Stomach smooth muscle (tissue), 2 donors: ENCODE measurements around the gene ATXN1.
"Not testable (repeated sequence)": the region's sequence is repeated elsewhere in the genome, so short reads cannot be mapped to it uniquely, and the experiment has no call there.

Source experiments
- H3K27ac ChIP-seq: one replicate; pipeline ENCODE4 v1.7.0; 2013; ENCODE audit warnings: mild to moderate bottlenecking, low read length, inconsistent platforms
- H3K27me3 ChIP-seq, 2 donors: one replicate each; pipeline ENCODE4 v1.7.0; 2013; ENCODE audit warnings: low read length in 2 of 2; ENCODE audit not compliant: insufficient read depth in 2 of 2, control insufficient read depth in 1 of 2
- H3K36me3 ChIP-seq, 2 donors: one replicate each; pipeline ENCODE4 v1.7.0; 2013; ENCODE audit warnings: low read length in 2 of 2; ENCODE audit not compliant: control insufficient read depth in 2 of 2, insufficient read depth in 2 of 2
- H3K4me1 ChIP-seq: one replicate; pipeline ENCODE4 v1.7.0; 2013; ENCODE audit warnings: low read length; ENCODE audit not compliant: control insufficient read depth, insufficient read depth
- H3K4me3 ChIP-seq, 2 donors: one replicate each; pipeline ENCODE4 v1.7.0; 2013; ENCODE audit warnings: low read length in 2 of 2
- H3K9ac ChIP-seq, 2 donors: one replicate each; pipeline ENCODE4 v1.7.0; 2013; ENCODE audit warnings: low read length in 2 of 2, mild to moderate bottlenecking in 1 of 2
- H3K9me3 ChIP-seq, 2 donors: one replicate each; pipeline ENCODE4 v1.7.0; 2013; ENCODE audit warnings: low read length in 2 of 2; ENCODE audit not compliant: control insufficient read depth in 2 of 2
- donor health status: healthy.
- donor health status: Pancreatic carcinoma.

ATXN1 gene

GRCh38 chr6:16272201-16272600, 489.1 kb downstream of the ATXN1 start:
- Histone ChIP-seq H3K9me3 (no peaks in the 10 kb centered on the region), H3K4me1 (peaks cover 22% of the 10 kb centered on the region), H3K4me3 (no peak overlapping the region), H3K36me3 (peaks cover 0 to 2% of the 10 kb centered on the region in 2 donors), H3K9ac (no peak overlapping the region), H3K27me3 (no peaks in the 10 kb centered on the region), H3K27ac (no peak overlapping the region)

- Histone ChIP-seq H3K27me3 (no peaks in the 10 kb centered on the region), H3K9me3 (no peaks in the 10 kb centered on the region), H3K36me3 (peaks cover 0 to 2% of the 10 kb centered on the region in 2 donors), H3K4me1 (peaks cover 14% of the 10 kb centered on the region), H3K4me3 (no peak overlapping the region), H3K27ac (no peak overlapping the region), H3K9ac (no peak overlapping the region)
Measured at GRCh38 chr6:16271428-16271827, 489.8 kb downstream of the ATXN1 start.

- Histone ChIP-seq H3K9ac (no peak overlapping the region), H3K27me3 (no peaks in the 10 kb centered on the region), H3K27ac (peak overlapping the region; percentile 18), H3K9me3 (no peaks in the 10 kb centered on the region), H3K4me3 (no peak overlapping the region), H3K36me3 (peaks cover 0 to 4% of the 10 kb centered on the region in 2 donors), H3K4me1 (peaks cover 10% of the 10 kb centered on the region)
Measured at GRCh38 chr6:16270178-16270794, 491.0 kb downstream of the ATXN1 start.

- peak overlapping the region; percentile 18 for H3K27ac ChIP-seq
- H3K9ac ChIP-seq, H3K9me3 ChIP-seq, H3K36me3 ChIP-seq, H3K4me3 ChIP-seq, H3K27me3 ChIP-seq: not testable (repeated sequence)
- peaks cover 10% of the 10 kb centered on the region for H3K4me1 ChIP-seq
Measured at GRCh38 chr6:16269442-16270070, 491.7 kb downstream of the ATXN1 start.

GRCh38 chr6:16267428-16268263, 493.6 kb downstream of the ATXN1 start:
- peaks cover 0 to 2% of the 10 kb centered on the region in 2 donors for H3K36me3 ChIP-seq
- no peak overlapping the region for H3K4me3 ChIP-seq
- no peak overlapping the region for H3K27ac ChIP-seq
- no peaks in the 10 kb centered on the region for H3K4me1 ChIP-seq
- no peak overlapping the region for H3K9ac ChIP-seq
- H3K27me3 ChIP-seq, result no peaks in the 10 kb centered on the region
- H3K9me3 ChIP-seq, result no peaks in the 10 kb centered on the region

GRCh38 chr6:16265351-16266341, 495.6 kb downstream of the ATXN1 start:
- no peaks in the 10 kb centered on the region for H3K9me3 ChIP-seq
- no peak overlapping the region for H3K9ac ChIP-seq
- no peaks in the 10 kb centered on the region for H3K27me3 ChIP-seq
- no peak overlapping the region for H3K4me3 ChIP-seq
- H3K27ac ChIP-seq, result no peak overlapping the region
- peaks cover 0 to 2% of the 10 kb centered on the region in 2 donors for H3K36me3 ChIP-seq
- H3K4me1 ChIP-seq, result no peaks in the 10 kb centered on the region

- Histone ChIP-seq H3K36me3 (peaks cover 0 to 2% of the 10 kb centered on the region in 2 donors), H3K27ac (no peak overlapping the region), H3K9me3 (no peaks in the 10 kb centered on the region), H3K27me3 (no peaks in the 10 kb centered on the region), H3K4me3 (no peak overlapping the region), H3K4me1 (no peaks in the 10 kb centered on the region), H3K9ac (no peak overlapping the region)
Measured at GRCh38 chr6:16264785-16265184, 496.5 kb downstream of the ATXN1 start.

GRCh38 chr6:16263464-16264099, 497.7 kb downstream of the ATXN1 start:
- not testable (repeated sequence) for H3K9me3 ChIP-seq, H3K27ac ChIP-seq, H3K36me3 ChIP-seq, H3K9ac ChIP-seq, H3K4me1 ChIP-seq, H3K4me3 ChIP-seq, H3K27me3 ChIP-seq

- H3K4me3 ChIP-seq, H3K27ac ChIP-seq, H3K9me3 ChIP-seq, H3K9ac ChIP-seq, H3K36me3 ChIP-seq, H3K27me3 ChIP-seq: not testable (repeated sequence)
- peaks cover 10% of the 10 kb centered on the region for H3K4me1 ChIP-seq
Measured at GRCh38 chr6:16262773-16263172, 498.5 kb downstream of the ATXN1 start.

GRCh38 chr6:16260602-16261001, 500.7 kb downstream of the ATXN1 start:
- H3K4me3 ChIP-seq, H3K27me3 ChIP-seq, H3K27ac ChIP-seq, H3K36me3 ChIP-seq, H3K9me3 ChIP-seq, H3K9ac ChIP-seq: not testable (repeated sequence)
- H3K4me1 ChIP-seq, result peaks cover 12% of the 10 kb centered on the region
